ENCODE results near the gene CHN2. TPM values are rescaled to one million over a fixed set of nuclear protein-coding genes. Genes with fewer than 3 reads are reported as not detected.

CHN2 gene
- total RNA-seq, 1 experiment from 2014 or later: 0.15 TPM

DNA sequence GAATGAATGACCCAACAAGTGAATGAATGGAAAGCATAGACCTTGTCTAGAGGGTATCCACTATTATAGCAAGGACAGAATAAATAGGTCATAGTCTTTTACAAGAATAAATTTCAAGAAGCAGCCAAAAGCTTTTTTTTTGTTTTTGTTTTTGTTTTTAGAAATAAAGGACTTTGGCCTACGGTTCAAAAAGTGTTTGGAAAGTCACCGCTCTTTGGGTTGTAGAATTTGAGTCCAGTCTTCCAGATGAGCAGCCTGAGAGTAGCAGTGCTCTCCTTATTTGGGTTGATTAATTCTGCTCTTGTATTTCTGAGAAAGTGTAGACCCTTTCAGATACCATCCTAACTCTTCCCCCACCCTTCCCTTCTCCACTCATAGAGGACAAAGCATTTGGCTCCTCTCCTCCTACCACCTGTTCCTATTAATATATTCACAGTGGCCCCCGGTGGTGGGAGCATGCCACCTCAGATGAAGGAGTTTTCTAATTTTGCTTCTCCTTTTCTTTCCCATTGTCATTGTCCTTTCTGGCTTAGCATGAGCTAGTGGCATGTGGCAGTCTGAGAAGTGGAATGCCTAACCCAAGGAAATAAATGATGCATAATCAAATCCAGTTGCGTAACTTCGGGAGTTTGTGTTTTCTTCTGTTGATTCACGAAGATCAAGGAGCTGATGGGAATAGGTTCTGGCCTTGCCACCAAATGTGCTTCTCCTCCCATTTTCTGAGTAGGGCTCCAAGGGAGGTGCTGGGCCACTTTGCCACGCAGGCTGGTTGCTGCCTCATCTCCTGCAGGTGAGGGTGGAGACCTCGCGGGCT is 114.7 kb downstream of the CHN2 start:
- TF ChIP-seq POLR2AphosphoS5 (IDR thresholded peaks at IDR 0.05; ENCODE audit: low read depth, low read length): no peak
- TF ChIP-seq REST (IDR thresholded peaks at IDR 0.05; ENCODE audit: insufficient read depth in 1 of 2, low read depth in 2 of 2, low read length in 1 of 2): no peak
- TF ChIP-seq TCF7L2 (IDR thresholded peaks at IDR 0.05; ENCODE audit: low read depth, low read length): no peak
- TF ChIP-seq, protein P1, sequence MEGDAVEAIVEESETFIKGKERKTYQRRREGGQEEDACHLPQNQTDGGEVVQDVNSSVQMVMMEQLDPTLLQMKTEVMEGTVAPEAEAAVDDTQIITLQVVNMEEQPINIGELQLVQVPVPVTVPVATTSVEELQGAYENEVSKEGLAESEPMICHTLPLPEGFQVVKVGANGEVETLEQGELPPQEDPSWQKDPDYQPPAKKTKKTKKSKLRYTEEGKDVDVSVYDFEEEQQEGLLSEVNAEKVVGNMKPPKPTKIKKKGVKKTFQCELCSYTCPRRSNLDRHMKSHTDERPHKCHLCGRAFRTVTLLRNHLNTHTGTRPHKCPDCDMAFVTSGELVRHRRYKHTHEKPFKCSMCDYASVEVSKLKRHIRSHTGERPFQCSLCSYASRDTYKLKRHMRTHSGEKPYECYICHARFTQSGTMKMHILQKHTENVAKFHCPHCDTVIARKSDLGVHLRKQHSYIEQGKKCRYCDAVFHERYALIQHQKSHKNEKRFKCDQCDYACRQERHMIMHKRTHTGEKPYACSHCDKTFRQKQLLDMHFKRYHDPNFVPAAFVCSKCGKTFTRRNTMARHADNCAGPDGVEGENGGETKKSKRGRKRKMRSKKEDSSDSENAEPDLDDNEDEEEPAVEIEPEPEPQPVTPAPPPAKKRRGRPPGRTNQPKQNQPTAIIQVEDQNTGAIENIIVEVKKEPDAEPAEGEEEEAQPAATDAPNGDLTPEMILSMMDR (IDR thresholded peaks at IDR 0.05): no peak
- no peak for TF ChIP-seq SIN3A (IDR thresholded peaks at IDR 0.05; ENCODE audit: borderline replicate concordance, insufficient read depth, low read depth, low read length)
- ChIA-PET CTCF (no interaction called here), POLR2A (no interaction called here)
- in situ Hi-C loops (cut with HindIII; ENCODE audit: low pct_unique_long_range_greater_than_20kb, low sequenced_read_pairs) (no loop called here), intact Hi-C loops (cut with micrococcal nuclease; ENCODE audit: unreplicated experiment) (no loop called here)
- ATAC-seq: no peak
- Histone ChIP-seq H3K27me3 (ENCODE audit: control insufficient read depth, insufficient read depth, low read length) (peaks cover 30% of the 10 kb centered on the region), H3K4me3 (ENCODE audit: low read depth in 2 of 2, low read length in 2 of 2) (no peak overlapping the region), H3K27ac (ENCODE audit: low read length) (no peak overlapping the region), H3K9me3 (ENCODE audit: control insufficient read depth, insufficient read depth, low read depth, low read length) (no peaks in the 10 kb centered on the region), H3K36me3 (ENCODE audit: control insufficient read depth, insufficient read depth, low read length) (no peaks in the 10 kb centered on the region), H3K4me1 (ENCODE audit: control insufficient read depth, insufficient read depth, low read length) (no peaks in the 10 kb centered on the region)
- no peak for DNase-seq (ENCODE audit: low read depth, low spot score)
- BruUV-seq (replicated peaks): no TSS peak

GRCh38 chr7:29310625-29311024 is 116.0 kb downstream of the CHN2 start:
- intact Hi-C loops (cut with micrococcal nuclease; ENCODE audit: unreplicated experiment) (no loop called here), in situ Hi-C loops (cut with HindIII; ENCODE audit: low pct_unique_long_range_greater_than_20kb, low sequenced_read_pairs) (no loop called here)
- ChIA-PET POLR2A (no interaction called here), CTCF (no interaction called here)
- DNase-seq (ENCODE audit: low read depth, low spot score) (no peak), ATAC-seq (no peak)
- no peaks in the 10 kb centered on the region for H3K36me3 ChIP-seq (ENCODE audit: control insufficient read depth, insufficient read depth, low read length)
- BruUV-seq (replicated peaks): no TSS peak
- TF ChIP-seq, protein P1 (IDR thresholded peaks at IDR 0.05): no peak
- TF ChIP-seq REST (IDR thresholded peaks at IDR 0.05; ENCODE audit: insufficient read depth in 1 of 2, low read depth in 2 of 2, low read length in 1 of 2) (no peak), SIN3A (IDR thresholded peaks at IDR 0.05; ENCODE audit: borderline replicate concordance, insufficient read depth, low read depth, low read length) (no peak), TCF7L2 (IDR thresholded peaks at IDR 0.05; ENCODE audit: low read depth, low read length) (no peak), POLR2AphosphoS5 (IDR thresholded peaks at IDR 0.05; ENCODE audit: low read depth, low read length) (no peak)
- H3K27ac ChIP-seq (ENCODE audit: low read length): no peak overlapping the region
- no peak overlapping the region for H3K4me3 ChIP-seq (ENCODE audit: low read depth in 2 of 2, low read length in 2 of 2)
- no peaks in the 10 kb centered on the region for H3K9me3 ChIP-seq (ENCODE audit: control insufficient read depth, insufficient read depth, low read depth, low read length)
- H3K27me3 ChIP-seq (ENCODE audit: control insufficient read depth, insufficient read depth, low read length): peaks cover 41% of the 10 kb centered on the region
- H3K4me1 ChIP-seq (ENCODE audit: control insufficient read depth, insufficient read depth, low read length): no peaks in the 10 kb centered on the region

Data from Panc1 (cell line).